PC-9 (cell line): ENCODE results near the gene BCL11B.

Experiments used
- CTCF ChIP-seq: fragments of 200-600 bp; sonication (generic); conservative IDR thresholded peaks from 2 replicates; pipeline ENCODE4 v1.6.1; 2017; ENCODE audit warnings: mixed run types, antibody characterized with exemption, mild to moderate bottlenecking, moderate library complexity
- EZH2 ChIP-seq: fragments of 200-600 bp; sonication (generic); IDR thresholded peaks from 2 replicates; pipeline ENCODE4 v1.8.0; 2017; ENCODE audit warnings: antibody characterized with exemption, low read depth

DNA sequence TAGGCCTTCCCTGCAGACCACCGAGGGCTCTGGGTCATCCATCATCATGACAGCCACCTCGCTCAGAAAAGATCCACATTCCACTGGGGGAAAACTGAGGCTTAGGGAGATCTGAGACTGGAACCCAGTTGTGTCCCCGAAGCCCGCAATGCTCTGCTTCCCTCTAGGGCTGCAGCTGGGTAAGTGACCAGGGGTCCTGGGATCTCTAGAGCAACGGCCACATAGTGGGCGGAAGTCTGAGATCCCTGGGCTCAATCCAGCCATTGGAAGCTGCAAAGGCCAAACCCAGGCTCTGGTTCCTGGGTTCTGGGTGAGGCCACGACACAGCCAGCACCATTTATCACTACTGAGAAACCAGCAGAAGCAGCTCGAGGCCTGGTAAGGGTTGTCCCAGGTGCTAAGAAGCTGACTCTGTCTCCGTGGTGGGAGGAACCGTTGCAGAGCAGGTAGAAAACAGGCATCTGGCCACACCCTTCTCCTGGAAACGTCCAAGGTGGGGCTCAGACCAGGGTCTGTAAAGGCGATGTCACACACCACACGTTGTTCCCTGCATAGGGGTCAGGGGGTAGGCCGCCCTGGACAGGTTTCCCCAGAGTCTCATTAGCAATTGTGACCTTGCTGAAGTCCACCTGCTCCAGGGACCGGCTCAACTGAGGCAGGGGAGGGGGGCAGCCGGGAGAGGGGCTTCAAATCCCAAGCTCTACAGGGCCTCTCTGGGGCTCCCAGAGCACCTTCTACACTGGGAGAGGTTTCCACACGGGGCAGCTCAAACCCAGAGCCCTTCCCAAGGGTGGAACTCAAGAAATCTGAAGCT is 38.6 kb downstream of the BCL11B start:
- TF ChIP-seq EZH2 (no peak), CTCF (no peak)
